ENCODE measurements around the gene PDE7B.
"Not testable (repeated sequence)": the region's sequence is repeated elsewhere in the genome, so short reads cannot be mapped to it uniquely, and the experiment has no call there.

The PDE7B gene

DNA sequence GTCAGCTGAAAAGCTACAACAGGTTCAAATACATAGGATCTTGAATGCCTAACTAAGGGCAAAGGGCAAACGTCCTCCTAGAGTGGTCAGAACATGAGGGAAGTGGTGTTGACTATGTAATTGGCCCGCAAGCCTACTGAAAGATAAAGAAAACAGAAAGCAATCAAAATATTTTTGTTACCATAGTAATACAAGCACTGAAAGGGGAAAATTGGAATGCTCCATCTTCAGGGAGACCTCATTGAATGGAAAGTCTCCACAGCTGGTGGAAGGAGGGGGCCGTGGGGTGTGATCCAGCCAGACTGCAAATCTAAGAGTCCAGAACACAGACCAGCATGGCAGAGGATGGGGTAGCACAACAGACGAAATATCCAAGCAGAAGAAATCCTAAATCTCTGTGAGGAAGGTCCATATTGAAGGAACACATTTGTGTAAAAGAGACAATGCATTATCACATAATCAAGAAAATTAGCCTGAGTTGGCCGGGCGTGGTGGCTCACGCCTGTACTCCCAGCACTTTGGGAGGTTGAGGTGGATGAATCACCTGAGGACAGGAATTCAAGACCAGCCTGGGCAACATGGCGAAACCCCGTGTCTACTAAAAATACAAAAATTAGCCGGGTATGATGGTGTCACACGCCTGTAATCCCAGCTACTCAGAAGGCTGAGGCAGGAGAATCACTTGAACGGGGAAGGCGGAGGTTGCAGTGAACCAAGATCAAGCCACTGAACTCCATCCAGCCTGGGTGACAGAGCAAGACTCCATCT, 359.1 kb downstream of the PDE7B start:
- Histone ChIP-seq H3K4me1 (ENCODE audit: control insufficient read depth, insufficient read depth, low read length) (no peaks in the 10 kb centered on the region), H3K4me3 (ENCODE audit: low read length) (no peak overlapping the region), H3K9ac (ENCODE audit: low read length) (no peak overlapping the region), H3K36me3 (ENCODE audit: control insufficient read depth, insufficient read depth, low read length) (no peaks in the 10 kb centered on the region), H3K27me3 (ENCODE audit: control insufficient read depth, insufficient read depth, low read length) (no peaks in the 10 kb centered on the region), H3K9me3 (ENCODE audit: control insufficient read depth, low read length) (no peaks in the 10 kb centered on the region)

DNA sequence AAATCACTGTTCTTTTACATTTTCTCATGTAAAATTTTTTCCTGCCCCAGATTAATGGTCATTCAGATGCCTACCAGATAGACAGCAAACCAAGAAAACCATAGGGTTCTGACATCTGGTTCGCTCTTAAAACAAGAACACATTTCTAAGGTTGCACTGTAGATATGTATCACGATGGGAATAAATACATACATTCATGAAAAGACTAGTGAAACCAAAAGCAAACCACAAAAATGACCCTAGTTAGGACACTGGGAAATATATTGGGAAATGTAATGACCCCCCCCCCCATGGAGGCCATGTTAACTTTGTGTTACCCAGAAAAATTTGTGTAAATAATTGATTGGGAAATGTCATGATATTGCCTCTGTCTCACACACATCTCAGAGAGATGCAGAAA, 361.1 kb downstream of the PDE7B start:
- Histone ChIP-seq H3K4me3 (ENCODE audit: low read length) (no peak overlapping the region), H3K27me3 (ENCODE audit: control insufficient read depth, insufficient read depth, low read length) (no peaks in the 10 kb centered on the region), H3K9ac (ENCODE audit: low read length) (no peak overlapping the region), H3K4me1 (ENCODE audit: control insufficient read depth, insufficient read depth, low read length) (no peaks in the 10 kb centered on the region), H3K9me3 (ENCODE audit: control insufficient read depth, low read length) (no peaks in the 10 kb centered on the region), H3K36me3 (ENCODE audit: control insufficient read depth, insufficient read depth, low read length) (no peaks in the 10 kb centered on the region)

DNA sequence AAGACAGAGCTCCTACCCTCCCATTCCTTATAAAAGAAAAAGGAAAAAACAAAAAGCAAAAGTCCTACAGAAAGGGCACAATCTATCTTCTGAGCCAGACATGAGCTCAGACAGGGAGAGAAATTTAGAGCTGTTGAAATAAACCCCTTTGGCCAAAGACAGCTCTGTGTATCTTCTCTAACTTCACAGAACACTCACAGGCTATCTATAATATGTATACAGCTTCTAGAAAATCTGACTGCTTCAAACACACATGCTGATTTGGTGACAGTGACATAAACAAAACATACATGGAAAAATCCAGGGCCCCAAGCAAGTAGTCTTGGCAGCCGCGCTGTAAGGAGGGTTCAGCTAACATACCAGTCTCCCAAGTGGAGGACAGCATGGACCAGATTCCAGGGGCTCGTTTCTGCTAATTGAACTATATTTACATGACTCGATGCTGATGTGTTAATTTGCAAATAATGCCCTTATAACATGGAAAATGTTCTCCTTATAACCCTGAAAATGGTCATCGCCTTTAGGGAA, 361.6 kb downstream of the PDE7B start:
- H3K9me3 ChIP-seq (ENCODE audit: control insufficient read depth, low read length): no peaks in the 10 kb centered on the region
- no peak overlapping the region for H3K9ac ChIP-seq (ENCODE audit: low read length)
- H3K36me3 ChIP-seq (ENCODE audit: control insufficient read depth, insufficient read depth, low read length): no peaks in the 10 kb centered on the region
- no peaks in the 10 kb centered on the region for H3K27me3 ChIP-seq (ENCODE audit: control insufficient read depth, insufficient read depth, low read length)
- H3K4me3 ChIP-seq (ENCODE audit: low read length): no peak overlapping the region
- H3K4me1 ChIP-seq (ENCODE audit: control insufficient read depth, insufficient read depth, low read length): no peaks in the 10 kb centered on the region

DNA sequence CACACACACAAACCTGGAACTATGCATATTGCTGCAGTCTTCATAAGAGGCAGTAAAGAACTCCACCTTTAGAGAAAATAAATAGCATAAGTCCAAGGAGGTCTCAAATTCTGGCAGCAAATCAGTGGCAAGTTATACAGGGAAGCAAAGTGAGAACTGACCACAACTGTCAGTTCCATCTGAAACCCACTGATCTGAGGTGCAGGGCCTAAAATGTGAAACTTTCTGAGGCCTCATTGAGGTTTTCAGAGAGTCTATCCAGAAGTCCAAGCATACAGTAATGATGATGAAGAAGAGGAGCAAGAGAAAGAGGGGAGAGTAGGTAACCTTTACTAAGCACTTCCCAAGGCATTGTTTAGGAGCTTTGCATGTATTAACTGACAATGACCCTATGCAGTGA, 362.4 kb downstream of the PDE7B start:
- H3K36me3 ChIP-seq (ENCODE audit: control insufficient read depth, insufficient read depth, low read length): no peaks in the 10 kb centered on the region
- H3K27me3 ChIP-seq (ENCODE audit: control insufficient read depth, insufficient read depth, low read length): no peaks in the 10 kb centered on the region
- no peak overlapping the region for H3K9ac ChIP-seq (ENCODE audit: low read length)
- H3K9me3 ChIP-seq (ENCODE audit: control insufficient read depth, low read length): no peaks in the 10 kb centered on the region
- no peaks in the 10 kb centered on the region for H3K4me1 ChIP-seq (ENCODE audit: control insufficient read depth, insufficient read depth, low read length)
- no peak overlapping the region for H3K4me3 ChIP-seq (ENCODE audit: low read length)

DNA sequence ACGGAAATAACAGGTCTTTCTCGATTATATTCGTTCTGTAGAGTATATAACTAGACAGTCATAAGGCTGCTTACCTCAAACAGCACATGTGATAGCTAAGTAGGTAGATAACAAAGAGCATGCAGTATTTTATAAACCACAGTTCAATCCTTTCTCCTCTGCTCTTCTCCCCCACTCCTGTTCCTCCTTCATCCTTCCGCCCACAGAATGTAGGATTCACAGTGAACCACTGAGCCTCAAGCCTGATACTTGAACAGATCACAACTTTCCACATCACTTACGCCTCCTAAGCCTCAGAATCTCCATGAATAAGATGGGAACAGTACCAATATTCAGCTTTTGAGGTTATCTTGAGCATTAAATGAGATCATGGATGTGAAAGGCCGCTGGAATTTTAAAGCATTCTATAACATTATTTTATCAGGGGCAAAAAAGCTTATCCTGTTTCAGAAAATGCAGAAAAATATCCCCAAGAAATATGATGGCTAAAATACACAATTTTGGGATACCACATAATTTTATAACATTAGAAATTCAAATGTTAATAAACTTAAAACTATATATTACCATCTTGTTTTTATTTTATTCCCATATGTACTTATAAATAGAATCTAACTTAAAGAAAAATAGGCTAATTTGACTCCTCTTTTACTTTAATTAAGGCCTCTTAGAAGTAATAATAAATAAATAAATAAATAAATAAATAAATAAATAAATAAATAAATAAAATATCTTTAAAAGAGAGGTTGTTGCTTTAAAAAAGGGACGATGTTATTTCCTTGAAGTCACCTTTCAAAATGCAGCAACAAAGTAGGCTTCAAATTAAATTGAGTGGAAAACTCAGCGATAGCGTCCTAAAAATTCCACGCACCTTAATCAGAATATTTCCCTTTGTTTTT, 365.3 kb downstream of the PDE7B start:
- no peak overlapping the region for H3K4me3 ChIP-seq (ENCODE audit: low read length)

DNA sequence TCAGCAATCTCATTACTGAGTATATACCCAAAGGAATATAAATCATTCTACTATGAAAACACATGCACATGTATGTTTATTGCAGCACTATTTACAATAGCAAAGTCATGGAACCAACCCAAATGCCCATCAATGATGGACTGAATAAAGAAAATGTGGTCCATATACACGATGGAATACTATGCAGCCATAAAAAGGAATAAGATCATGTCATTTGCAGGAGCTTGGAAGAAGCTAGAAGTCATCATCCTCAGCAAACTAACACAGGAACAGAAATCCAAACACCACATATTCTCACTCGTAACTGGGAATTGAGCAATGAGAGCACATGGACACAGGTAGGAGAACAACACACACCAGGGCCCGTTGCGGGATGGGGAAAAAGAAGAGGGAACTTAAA, 373.5 kb downstream of the PDE7B start:
- not testable (repeated sequence) for H3K9me3 ChIP-seq (ENCODE audit: control insufficient read depth, low read length); H3K27me3 ChIP-seq (ENCODE audit: control insufficient read depth, insufficient read depth, low read length); H3K36me3 ChIP-seq (ENCODE audit: control insufficient read depth, insufficient read depth, low read length); H3K9ac ChIP-seq (ENCODE audit: low read length); H3K4me3 ChIP-seq (ENCODE audit: low read length)
- peaks cover 10% of the 10 kb centered on the region for H3K4me1 ChIP-seq (ENCODE audit: control insufficient read depth, insufficient read depth, low read length)

More for the DNA sequence above, 365.3 kb downstream of the PDE7B start:
- H3K9me3 ChIP-seq (ENCODE audit: control insufficient read depth, low read length): no peaks in the 10 kb centered on the region
- no peak overlapping the region for H3K9ac ChIP-seq (ENCODE audit: low read length)
- no peaks in the 10 kb centered on the region for H3K36me3 ChIP-seq (ENCODE audit: control insufficient read depth, insufficient read depth, low read length)
- no peaks in the 10 kb centered on the region for H3K4me1 ChIP-seq (ENCODE audit: control insufficient read depth, insufficient read depth, low read length)
- no peaks in the 10 kb centered on the region for H3K27me3 ChIP-seq (ENCODE audit: control insufficient read depth, insufficient read depth, low read length)

DNA sequence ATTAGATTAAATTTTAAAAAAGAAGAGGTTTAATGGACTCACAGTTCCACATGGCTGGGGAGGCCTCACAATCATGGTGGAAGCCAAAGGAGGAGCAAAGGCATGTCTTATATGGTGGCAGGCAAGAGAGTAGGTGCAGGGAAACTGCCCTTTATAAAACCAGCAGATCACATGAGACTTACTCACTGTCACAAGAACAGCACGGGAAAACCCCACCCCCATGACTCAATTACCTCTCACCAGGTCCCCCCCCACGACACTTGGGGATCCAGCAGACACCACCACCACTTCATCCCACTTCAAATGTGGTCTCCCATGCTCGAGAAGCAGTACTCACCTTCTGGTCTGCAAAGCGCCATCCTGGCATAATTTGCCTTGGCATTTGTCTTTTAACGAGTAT, 374.0 kb downstream of the PDE7B start:
- Histone ChIP-seq H3K36me3 (ENCODE audit: control insufficient read depth, insufficient read depth, low read length) (no peaks in the 10 kb centered on the region), H3K4me1 (ENCODE audit: control insufficient read depth, insufficient read depth, low read length) (peaks cover 10% of the 10 kb centered on the region), H3K9ac (ENCODE audit: low read length) (no peak overlapping the region), H3K4me3 (ENCODE audit: low read length) (no peak overlapping the region), H3K27me3 (ENCODE audit: control insufficient read depth, insufficient read depth, low read length) (no peaks in the 10 kb centered on the region), H3K9me3 (ENCODE audit: control insufficient read depth, low read length) (no peaks in the 10 kb centered on the region)

DNA sequence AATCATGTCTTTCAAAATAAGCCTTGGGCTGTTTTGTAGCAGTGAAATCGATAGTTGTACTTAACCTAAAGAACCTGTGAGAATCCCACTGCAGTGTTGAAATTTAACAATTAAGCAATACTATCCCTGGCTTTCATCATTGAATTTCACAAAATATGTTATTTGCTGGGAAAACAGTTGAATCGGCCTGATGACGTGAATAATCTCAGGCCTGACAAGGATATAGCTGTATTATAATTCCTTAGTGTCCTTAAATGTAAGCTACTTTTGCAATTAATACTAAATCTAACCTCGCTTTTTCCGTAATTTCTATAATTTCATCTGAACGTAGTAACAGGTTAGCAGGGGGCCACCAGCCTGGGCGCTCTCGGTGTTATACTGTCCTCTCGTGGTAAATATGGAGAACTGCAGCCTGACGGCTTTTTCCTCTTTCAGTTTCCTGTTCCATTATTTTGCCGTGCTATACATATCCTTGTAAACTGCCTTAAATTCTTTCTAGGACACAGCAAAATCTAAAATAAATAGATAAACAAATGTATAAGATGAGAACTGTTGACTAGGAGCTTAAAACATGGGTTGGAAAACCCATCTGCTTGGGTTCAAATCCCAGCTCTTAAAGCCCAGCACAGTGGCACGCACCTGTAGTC, 374.6 kb downstream of the PDE7B start:
- Histone ChIP-seq H3K9me3 (ENCODE audit: control insufficient read depth, low read length) (no peaks in the 10 kb centered on the region), H3K36me3 (ENCODE audit: control insufficient read depth, insufficient read depth, low read length) (no peaks in the 10 kb centered on the region), H3K4me3 (ENCODE audit: low read length) (peak overlapping the region; percentile 35), H3K27me3 (ENCODE audit: control insufficient read depth, insufficient read depth, low read length) (no peaks in the 10 kb centered on the region), H3K9ac (ENCODE audit: low read length) (peak overlapping the region; percentile 65), H3K4me1 (ENCODE audit: control insufficient read depth, insufficient read depth, low read length) (peaks cover 10% of the 10 kb centered on the region)

DNA sequence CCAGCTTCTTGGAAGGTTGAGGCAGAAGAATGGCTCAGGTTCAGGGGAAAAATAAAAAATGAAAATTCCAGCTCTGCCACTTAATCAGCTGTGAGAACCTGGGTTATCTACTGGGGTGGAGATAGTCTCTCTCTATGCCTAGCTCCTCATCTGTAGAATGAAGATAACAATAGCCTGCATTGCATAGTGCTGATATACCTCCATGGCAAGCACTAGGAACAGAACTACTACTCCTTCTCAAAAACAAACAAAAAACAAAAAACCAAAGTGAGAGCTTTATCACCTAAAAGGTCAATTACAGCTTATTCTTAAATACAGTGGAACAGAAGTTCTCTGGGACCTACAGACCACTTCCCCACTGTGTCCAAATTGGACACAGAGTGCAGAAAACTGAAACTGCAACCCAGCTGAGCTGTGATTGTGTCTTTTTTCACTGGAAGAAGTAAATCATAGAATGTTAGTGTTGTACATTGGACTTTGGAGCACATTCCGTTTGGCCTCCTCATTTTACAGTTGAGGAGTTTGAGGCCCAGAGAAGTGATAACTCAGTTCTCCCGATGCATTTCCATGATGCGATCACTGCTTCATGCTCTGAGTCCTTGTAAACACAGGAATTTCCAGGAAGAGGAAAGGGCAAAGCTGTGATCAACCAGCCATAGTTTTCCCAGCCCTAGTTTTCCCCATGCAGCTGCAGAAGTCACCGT, 375.3 kb downstream of the PDE7B start:
- Histone ChIP-seq H3K36me3 (ENCODE audit: control insufficient read depth, insufficient read depth, low read length) (no peaks in the 10 kb centered on the region), H3K9me3 (ENCODE audit: control insufficient read depth, low read length) (no peaks in the 10 kb centered on the region), H3K4me3 (ENCODE audit: low read length) (peak overlapping the region; percentile 35), H3K9ac (ENCODE audit: low read length) (peak overlapping the region; percentile 65), H3K4me1 (ENCODE audit: control insufficient read depth, insufficient read depth, low read length) (peaks cover 10% of the 10 kb centered on the region), H3K27me3 (ENCODE audit: control insufficient read depth, insufficient read depth, low read length) (no peaks in the 10 kb centered on the region)

DNA sequence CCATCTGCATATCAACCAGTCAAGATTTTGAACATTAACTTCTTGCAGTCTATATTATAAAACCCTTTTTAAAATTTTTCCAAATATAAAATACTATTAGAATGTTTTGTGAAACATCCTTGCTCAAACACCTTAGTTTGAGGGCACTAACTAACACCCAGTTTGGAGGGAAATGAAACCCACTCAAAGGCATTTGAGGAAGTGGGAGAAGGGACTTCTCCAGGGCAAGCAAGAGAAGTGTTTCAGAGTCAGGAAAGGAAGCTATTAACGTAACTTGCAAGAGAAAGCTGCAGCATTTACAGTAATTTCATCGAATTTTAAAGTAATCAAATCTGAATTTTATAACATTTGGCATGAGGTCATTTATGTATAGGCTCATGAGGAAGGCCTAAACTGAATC, 377.3 kb downstream of the PDE7B start:
- Histone ChIP-seq H3K36me3 (ENCODE audit: control insufficient read depth, insufficient read depth, low read length) (no peaks in the 10 kb centered on the region), H3K4me3 (ENCODE audit: low read length) (no peak overlapping the region), H3K9ac (ENCODE audit: low read length) (no peak overlapping the region), H3K27me3 (ENCODE audit: control insufficient read depth, insufficient read depth, low read length) (no peaks in the 10 kb centered on the region), H3K9me3 (ENCODE audit: control insufficient read depth, low read length) (no peaks in the 10 kb centered on the region), H3K4me1 (ENCODE audit: control insufficient read depth, insufficient read depth, low read length) (peaks cover 10% of the 10 kb centered on the region)

DNA sequence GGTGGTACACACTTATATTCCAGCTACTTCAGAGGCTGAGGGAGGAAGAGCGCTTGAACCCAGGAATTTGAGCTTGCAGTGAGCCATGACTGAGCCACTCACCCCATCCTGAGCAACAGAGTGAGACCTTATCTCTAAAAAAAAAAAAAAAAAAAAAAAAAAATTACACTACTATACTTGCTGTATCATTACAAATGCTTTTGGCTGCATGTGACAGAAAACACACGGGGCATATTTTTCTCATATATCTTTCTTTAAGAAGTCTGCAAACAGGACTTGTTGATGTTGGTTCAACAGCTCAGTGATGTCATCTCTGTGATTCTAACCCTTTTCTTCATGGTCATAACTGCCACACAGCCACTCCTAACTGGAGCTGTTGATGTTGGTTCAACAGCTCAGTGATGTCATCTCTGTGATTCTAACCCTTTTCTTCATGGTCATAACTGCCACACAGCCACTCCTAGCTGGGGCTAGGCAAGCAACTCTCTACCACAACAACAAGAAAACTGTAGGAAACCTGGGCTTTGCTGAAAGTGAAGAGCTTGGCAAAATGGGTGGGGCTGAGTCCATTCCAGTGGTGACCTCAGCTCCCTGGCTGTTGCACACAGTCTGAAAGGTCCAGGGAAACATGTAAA, 378.8 kb downstream of the PDE7B start:
- peaks cover 10% of the 10 kb centered on the region for H3K4me1 ChIP-seq (ENCODE audit: control insufficient read depth, insufficient read depth, low read length)
- H3K9me3 ChIP-seq (ENCODE audit: control insufficient read depth, low read length): no peaks in the 10 kb centered on the region
- no peaks in the 10 kb centered on the region for H3K27me3 ChIP-seq (ENCODE audit: control insufficient read depth, insufficient read depth, low read length)
- no peaks in the 10 kb centered on the region for H3K36me3 ChIP-seq (ENCODE audit: control insufficient read depth, insufficient read depth, low read length)
- H3K9ac ChIP-seq (ENCODE audit: low read length): no peak overlapping the region
- H3K4me3 ChIP-seq (ENCODE audit: low read length): no peak overlapping the region

Data from mucosa of stomach (tissue), 1 donor.